Measurements from ENCODE around the gene RBCK1. TPM values are rescaled to one million over a fixed set of nuclear protein-coding genes. Genes with fewer than 3 reads are reported as not detected.

The RBCK1 gene
- total and polyA plus RNA-seq, 8 donors: 34.9 to 148 (median 44.7) TPM

DNA sequence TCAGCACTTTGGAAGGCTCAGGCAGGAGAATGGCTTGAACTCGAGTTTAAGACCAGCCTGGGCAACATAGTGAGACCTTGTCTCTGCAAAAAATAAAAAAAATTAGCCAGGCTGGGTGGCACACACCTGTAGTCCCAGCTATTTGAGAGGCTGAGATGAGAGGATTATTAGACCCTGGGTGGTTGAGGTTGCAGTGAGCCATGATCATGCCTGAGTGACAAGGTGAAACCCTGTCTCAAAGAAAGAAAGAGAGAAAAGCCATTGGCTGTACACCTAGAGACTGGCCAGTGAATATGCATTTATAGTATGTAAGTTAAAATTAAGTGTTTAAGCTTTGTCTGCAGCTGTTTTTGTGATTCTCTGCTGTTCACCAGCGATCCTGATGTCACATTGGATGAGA lies 6.1 kb downstream of the RBCK1 start:
- Histone ChIP-seq H3K4me3 (no peak overlapping the region), H3K27me3 (no peaks in the 10 kb centered on the region), H3K9me3 (no peaks in the 10 kb centered on the region), H3K4me1 (peaks cover 0 to 7% (median 6%) of the 10 kb centered on the region in 3 donors), H3K27ac (no peak overlapping the region), H3K36me3 (peaks cover 0 to 7% (median 0%) of the 10 kb centered on the region in 3 donors)
- ATAC-seq (no peak), DNase-seq (peak in 1 of 6 donors; percentile 12), FAIRE-seq (no peak)
- TF ChIP-seq, protein P1, sequence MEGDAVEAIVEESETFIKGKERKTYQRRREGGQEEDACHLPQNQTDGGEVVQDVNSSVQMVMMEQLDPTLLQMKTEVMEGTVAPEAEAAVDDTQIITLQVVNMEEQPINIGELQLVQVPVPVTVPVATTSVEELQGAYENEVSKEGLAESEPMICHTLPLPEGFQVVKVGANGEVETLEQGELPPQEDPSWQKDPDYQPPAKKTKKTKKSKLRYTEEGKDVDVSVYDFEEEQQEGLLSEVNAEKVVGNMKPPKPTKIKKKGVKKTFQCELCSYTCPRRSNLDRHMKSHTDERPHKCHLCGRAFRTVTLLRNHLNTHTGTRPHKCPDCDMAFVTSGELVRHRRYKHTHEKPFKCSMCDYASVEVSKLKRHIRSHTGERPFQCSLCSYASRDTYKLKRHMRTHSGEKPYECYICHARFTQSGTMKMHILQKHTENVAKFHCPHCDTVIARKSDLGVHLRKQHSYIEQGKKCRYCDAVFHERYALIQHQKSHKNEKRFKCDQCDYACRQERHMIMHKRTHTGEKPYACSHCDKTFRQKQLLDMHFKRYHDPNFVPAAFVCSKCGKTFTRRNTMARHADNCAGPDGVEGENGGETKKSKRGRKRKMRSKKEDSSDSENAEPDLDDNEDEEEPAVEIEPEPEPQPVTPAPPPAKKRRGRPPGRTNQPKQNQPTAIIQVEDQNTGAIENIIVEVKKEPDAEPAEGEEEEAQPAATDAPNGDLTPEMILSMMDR (IDR thresholded peaks at IDR 0.05): no peak
- intact Hi-C loops (cut with DNase I): no loop called here
- 66 to 69% methylated on average over 2 of the region's 2 CpGs for WGBS, 2 donors

DNA sequence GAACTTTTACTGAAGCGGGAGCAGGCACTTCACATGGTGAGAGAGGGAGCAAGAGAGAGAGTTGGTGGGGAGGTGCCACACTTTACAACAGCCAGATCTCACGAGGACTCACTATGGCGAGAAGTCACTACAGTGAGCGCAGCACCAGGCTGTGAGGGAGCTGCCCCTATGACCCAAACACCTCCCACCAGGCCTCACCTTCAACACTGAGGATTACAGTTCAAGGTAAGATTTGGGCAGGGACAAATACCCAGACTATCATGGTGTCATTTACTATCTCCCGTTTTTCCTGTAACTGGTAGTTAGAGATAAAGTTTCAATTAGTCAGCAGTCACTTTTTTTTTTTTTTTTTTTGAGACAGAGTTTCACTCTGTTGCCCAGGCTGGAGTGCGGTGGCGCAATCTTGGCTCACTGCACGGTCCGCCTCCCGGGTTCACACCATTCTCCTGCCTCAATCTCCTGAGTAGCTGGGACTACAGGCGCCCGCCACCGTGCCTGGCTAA lies 7.8 kb downstream of the RBCK1 start:
- TF ChIP-seq, protein P1 (IDR thresholded peaks at IDR 0.05): no peak
- peak; percentile 33 to 49 (median 42) for ATAC-seq
- Histone ChIP-seq H3K4me3 (no peak overlapping the region), H3K27ac (peak overlapping the region in 1 of 4 donors; percentile 59), H3K36me3 (peaks cover 0 to 7% (median 0%) of the 10 kb centered on the region in 3 donors), H3K4me1 (no peaks in the 10 kb centered on the region), H3K27me3 (no peaks in the 10 kb centered on the region), H3K9me3 (no peaks in the 10 kb centered on the region)
- WGBS, 2 donors: 71 to 72% methylated on average over 13 of the region's 13 CpGs
- peak in 1 of 6 donors; percentile 53 for DNase-seq
- FAIRE-seq: no peak
- intact Hi-C loops (cut with DNase I): no loop called here

DNA sequence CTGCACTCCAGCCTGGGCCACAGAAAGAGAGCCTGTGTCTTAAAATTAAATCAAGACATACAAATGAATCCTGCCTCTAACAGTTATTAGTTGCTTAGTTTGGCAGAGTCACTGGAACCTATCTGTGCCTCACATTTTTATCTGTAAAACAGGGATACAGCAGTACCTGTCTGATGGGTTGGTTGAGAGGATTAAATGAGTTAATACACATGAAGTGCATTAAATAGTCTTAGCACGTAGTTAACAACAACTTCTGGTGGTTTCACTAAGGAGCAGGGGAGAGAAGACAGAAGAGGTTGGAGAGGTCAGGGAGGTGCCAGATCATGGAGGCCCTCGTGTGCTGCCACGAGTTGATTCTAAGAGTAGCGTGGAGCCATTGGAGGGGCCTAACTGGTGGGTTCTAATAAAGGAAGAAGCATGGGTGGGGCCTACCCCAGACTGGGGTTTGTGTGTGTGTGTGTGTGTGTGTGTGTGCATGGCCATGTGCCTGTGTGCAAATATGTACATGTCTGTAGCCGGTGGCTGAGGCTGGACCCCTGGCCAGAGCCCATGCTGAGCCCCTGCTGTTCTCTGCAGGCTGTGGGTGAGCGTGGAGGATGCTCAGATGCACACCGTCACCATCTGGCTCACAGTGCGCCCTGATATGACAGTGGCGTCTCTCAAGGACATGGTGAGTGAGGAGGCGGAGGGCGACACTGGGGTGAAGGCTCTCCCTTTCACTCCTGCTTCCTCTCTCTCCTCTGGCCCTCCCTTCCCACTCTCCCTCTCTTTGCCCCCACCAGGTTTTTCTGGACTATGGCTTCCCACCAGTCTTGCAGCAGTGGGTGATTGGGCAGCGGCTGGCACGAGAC lies 9.1 kb downstream of the RBCK1 start:
- H3K4me3 ChIP-seq: no peak overlapping the region
- no peaks in the 10 kb centered on the region for H3K4me1 ChIP-seq
- H3K27me3 ChIP-seq: no peaks in the 10 kb centered on the region
- intact Hi-C loops (cut with DNase I): no loop called here
- H3K36me3 ChIP-seq: peaks cover 0 to 4% (median 0%) of the 10 kb centered on the region in 3 donors
- peak in 1 of 6 donors; percentile 51 for DNase-seq
- ATAC-seq: no peak
- TF ChIP-seq, protein P1 (IDR thresholded peaks at IDR 0.05): no peak
- no peaks in the 10 kb centered on the region for H3K9me3 ChIP-seq
- H3K27ac ChIP-seq: no peak overlapping the region
- WGBS, 2 donors: 80 to 86% methylated on average over 13 of the region's 13 CpGs
- FAIRE-seq: no peak

DNA sequence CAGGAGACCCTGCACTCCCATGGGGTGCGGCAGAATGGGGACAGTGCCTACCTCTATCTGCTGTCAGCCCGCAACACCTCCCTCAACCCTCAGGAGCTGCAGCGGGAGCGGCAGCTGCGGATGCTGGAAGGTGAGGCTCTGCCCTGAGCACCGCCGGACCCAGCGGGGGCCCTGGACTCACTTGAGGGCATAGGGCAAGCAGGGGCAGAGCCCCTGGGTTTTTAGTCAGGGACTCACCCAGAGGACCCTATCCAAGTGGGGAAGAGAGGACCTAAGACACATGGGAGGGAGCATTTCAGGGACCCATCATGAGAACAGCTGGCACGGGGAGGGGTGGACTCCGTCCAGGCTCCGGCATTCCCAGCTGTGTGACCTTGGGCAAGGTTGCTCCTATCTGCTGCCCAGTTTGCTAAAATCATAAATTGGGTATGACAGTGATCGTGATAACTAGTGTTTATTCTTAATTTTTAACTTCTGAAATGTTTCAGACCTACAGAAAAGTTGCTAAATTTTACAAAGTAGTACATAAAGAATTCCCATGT lies 9.8 kb downstream of the RBCK1 start:
- ATAC-seq: peak in 3 of 4 donors; percentile 32 to 54 (median 45)
- Histone ChIP-seq H3K36me3 (peaks cover 0 to 4% (median 0%) of the 10 kb centered on the region in 3 donors), H3K27ac (no peak overlapping the region), H3K4me3 (no peak overlapping the region), H3K27me3 (no peaks in the 10 kb centered on the region), H3K4me1 (no peaks in the 10 kb centered on the region), H3K9me3 (no peaks in the 10 kb centered on the region)
- TF ChIP-seq, protein P1 (IDR thresholded peaks at IDR 0.05): no peak
- no peak for FAIRE-seq
- intact Hi-C loops (cut with DNase I): no loop called here
- DNase-seq: no peak
- 62 to 63% methylated on average over 12 of the region's 12 CpGs for WGBS, 2 donors
